K562 (cell line): ENCODE results near the gene TOR1A. TPM values are rescaled to one million over a fixed set of nuclear protein-coding genes. Genes with fewer than 3 reads are reported as not detected.

Experiments
- MTA3 ChIP-seq: fragments of 450-650 bp; formaldehyde crosslinking; IDR thresholded peaks from 2 replicates; pipeline ENCODE4 v1.6.1; 2017; ENCODE audit warnings: mild to moderate bottlenecking, borderline replicate concordance
- POLR2AphosphoS5 ChIP-seq: IDR thresholded peaks from 2 replicates; pipeline ENCODE4 v1.6.1; 2011; ENCODE audit warnings: mild to moderate bottlenecking, low read depth, low read length, moderate library complexity; ENCODE audit not compliant: control insufficient read depth, insufficient read depth
- POLR2G ChIP-seq: fragments of 200-400 bp; formaldehyde crosslinking; IDR thresholded peaks from 2 replicates; pipeline ENCODE4 v1.6.1; 2017; ENCODE audit warnings: low read depth, mild to moderate bottlenecking, antibody characterized with exemption, low read length, moderate library complexity
- RBM14 ChIP-seq: fragments of 200-400 bp; formaldehyde crosslinking; IDR thresholded peaks from 2 replicates; pipeline ENCODE4 v1.6.1; 2018; ENCODE audit warnings: low read depth, mild to moderate bottlenecking, low read length, moderate library complexity, borderline replicate concordance; ENCODE audit not compliant: insufficient read depth
- SUPT5H ChIP-seq: fragments of 450-650 bp; IDR thresholded peaks from 2 replicates; pipeline ENCODE4 v1.6.1; 2016
- polyA plus RNA-seq, 8 experiments: library from polyadenylated mRNA; depleted of rRNA in 4 of 8; stranded (reverse) in 5 of 8; unstranded in 3 of 8; fragments of >200 nt; fragmentation: Nextera tagmentation in 2 of 8; fragmentation: Illumina TruSeq in 1 of 8; extraction: Ambion mirVana in 2 of 8; extraction: Trizol in 1 of 8; gene quantifications; 2 replicates each; pipeline versions ENCODE4 v1.2.1 to v1.2.3, GENCODE V29; 2011 to 2014; ENCODE audit warnings: inconsistent platforms in 1 of 8, missing spikeins in 1 of 8
- total RNA-seq, 7 experiments: library from RNA; depleted of rRNA in 6 of 7; stranded (reverse); fragments of >200 nt in 6 of 7; fragmentation: Illumina TruSeq in 2 of 7; extraction: Trizol in 2 of 7; gene quantifications; 2 replicates each; pipeline versions ENCODE4 v1.2.1 to v1.2.3, GENCODE V29; 2011 to 2021; ENCODE audit warnings: low replicate concordance in 1 of 7
- TF ChIP-seq, protein P1 (sequence below): fragments of 450-650 bp; formaldehyde crosslinking; IDR thresholded peaks from 2 replicates; pipeline ENCODE4 v1.4.0; 2022; ENCODE audit warnings: missing genetic modification characterization
- TF ChIP-seq, protein P2 (sequence below): fragments of 450-650 bp; IDR thresholded peaks from 2 replicates; pipeline ENCODE4 v1.6.1; 2018; ENCODE audit warnings: mild to moderate bottlenecking, low read depth; ENCODE audit not compliant: partially characterized antibody

The TOR1A gene
- total and polyA plus RNA-seq, 9 of the 15 experiments (the other 6 are each of a cell fraction or from before 2014, with no cell fraction given): 4.5 to 85.8 (median 51.3) TPM

DNA sequence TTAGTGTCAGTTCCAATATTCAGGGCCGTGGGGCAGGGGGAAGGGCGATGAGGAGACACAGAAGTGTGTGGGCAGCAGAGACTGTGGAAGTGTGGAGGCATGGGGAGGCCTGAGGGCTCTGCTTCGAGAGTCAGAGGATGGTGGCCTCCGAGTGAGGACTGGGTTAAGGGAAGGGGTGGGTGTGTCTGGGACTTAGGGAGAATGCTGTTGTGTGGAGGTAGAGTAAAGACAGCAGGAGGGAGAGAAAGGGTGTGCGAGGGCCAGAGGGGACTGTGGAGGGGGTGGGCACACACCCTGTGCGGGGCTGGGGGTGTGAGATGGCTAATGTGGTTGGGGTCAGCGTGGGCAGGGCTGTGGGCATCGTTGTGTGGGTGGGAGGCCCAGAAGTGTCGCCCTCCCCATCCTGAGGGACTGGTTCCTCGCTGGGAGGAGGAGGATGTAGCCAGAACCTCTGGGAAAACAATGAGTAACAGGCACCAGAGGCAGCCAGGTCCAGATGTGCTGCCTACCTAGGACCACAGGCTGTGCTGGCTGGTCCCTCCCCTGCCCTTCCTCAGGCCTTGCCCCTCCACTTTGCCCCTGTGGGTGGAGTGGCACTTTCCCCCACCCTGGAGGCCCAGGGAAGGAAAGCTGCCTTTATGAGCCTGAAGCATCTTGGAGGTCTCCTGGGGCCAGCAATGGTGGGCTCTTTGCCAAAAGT, 15.5 kb upstream of the TOR1A start (continued):
- TF ChIP-seq, protein P1, sequence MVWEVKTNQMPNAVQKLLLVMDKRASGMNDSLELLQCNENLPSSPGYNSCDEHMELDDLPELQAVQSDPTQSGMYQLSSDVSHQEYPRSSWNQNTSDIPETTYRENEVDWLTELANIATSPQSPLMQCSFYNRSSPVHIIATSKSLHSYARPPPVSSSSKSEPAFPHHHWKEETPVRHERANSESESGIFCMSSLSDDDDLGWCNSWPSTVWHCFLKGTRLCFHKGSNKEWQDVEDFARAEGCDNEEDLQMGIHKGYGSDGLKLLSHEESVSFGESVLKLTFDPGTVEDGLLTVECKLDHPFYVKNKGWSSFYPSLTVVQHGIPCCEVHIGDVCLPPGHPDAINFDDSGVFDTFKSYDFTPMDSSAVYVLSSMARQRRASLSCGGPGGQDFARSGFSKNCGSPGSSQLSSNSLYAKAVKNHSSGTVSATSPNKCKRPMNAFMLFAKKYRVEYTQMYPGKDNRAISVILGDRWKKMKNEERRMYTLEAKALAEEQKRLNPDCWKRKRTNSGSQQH: peak; percentile 66; the same call in 1 of the 2 replicates
- peak; percentile 47; the same call in 1 of the 2 replicates for TF ChIP-seq SUPT5H
- TF ChIP-seq, protein P2, sequence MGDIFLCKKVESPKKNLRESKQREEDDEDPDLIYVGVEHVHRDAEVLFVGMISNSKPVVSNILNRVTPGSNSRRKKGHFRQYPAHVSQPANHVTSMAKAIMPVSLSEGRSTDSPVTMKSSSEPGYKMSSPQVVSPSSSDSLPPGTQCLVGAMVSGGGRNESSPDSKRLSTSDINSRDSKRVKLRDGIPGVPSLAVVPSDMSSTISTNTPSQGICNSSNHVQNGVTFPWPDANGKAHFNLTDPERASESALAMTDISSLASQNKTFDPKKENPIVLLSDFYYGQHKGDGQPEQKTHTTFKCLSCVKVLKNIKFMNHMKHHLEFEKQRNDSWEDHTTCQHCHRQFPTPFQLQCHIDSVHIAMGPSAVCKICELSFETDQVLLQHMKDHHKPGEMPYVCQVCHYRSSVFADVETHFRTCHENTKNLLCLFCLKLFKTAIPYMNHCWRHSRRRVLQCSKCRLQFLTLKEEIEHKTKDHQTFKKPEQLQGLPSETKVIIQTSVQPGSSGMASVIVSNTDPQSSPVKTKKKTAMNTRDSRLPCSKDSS: peak; percentile 34
- TF ChIP-seq POLR2G: peak; percentile 44; the same call in 1 of the 2 replicates
- peak; percentile 31; the same call in 1 of the 2 replicates for TF ChIP-seq POLR2AphosphoS5
- no peak for TF ChIP-seq MTA3
- no peak for TF ChIP-seq RBM14
